ENCODE measurements around the gene DCAF12L2. TPM values are rescaled to one million over a fixed set of nuclear protein-coding genes. Genes with fewer than 3 reads are reported as not detected.
"Not testable (repeated sequence)": the region's sequence is repeated elsewhere in the genome, so short reads cannot be mapped to it uniquely, and the experiment has no call there.

Gene DCAF12L2
- total RNA-seq: not detected

DNA sequence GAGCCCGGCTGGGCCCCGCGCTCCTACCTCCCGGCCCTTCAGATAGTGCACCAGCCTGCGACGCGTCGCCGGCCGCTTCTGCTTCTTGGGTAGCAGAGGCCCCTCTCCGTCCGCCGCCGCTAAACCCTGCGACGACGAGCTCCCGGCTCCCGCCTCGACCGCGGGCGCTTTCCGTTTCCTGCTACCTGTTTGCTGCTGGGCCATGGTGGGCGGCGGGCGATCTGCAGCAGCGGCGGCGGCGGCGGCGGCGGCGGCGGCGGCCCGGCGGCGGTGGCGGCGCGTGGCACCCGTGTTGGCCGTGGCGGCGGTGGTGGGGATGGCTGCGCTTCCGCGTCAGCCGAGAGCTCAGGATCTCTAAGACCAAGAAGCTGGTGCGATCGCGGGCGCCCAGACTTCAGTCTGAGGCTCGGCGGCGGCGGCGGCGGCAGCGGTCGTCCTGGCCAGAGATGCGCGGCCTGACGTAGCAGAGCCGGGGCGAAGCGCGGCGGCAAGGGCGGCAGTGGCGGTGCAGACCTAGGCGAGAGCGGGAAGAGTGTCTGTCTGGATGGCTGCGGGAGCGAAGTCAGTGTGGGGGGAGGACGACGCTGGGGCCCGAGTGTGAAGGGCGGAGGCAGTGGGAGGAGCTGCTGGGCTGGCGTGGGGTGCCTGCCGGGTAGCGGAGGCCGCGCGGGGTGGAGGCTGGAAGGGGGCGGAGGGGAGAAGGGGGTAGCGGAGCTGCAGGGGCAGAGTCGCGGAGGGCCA, at the start of gene DCAF12L2:
Gene DCAF12L2, minus strand, starts transcription at position 569 of the 741 bp plus-strand sequence. Its CDS starts 365 bp downstream, at position 204.
- H3K27ac Mint-ChIP-seq: no peak within 1 kb of the TSS
- H3K9me3 Mint-ChIP-seq: no peaks in the 10 kb centered on the region
- no peaks in the 10 kb centered on the region for H3K27me3 Mint-ChIP-seq
- H3K4me1 Mint-ChIP-seq: no peaks in the 10 kb centered on the region
- no peak within 1 kb of the TSS for H3K4me3 Mint-ChIP-seq
- no peak for ATAC-seq (replicated peaks)
- H3K36me3 Mint-ChIP-seq (ENCODE audit: low read depth): no peaks in the 10 kb centered on the region

DNA sequence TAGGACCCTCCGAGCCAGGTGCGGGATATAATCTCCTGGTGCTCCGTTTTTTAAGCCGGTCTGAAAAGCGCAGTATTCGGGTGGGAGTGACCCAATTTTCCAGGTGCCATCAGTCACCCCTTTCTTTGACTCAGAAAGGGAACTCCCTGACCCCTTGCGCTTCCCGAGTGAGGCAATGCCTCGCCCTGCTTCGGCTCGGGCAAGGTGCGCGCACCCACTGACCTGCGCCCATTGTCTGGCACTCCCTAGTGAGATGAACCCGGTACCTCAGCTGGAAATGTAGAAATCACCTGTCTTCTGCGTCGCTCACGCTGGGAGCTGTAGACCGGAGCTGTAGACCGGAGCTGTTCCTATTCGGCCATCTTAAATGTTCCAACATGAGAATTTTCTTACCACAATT, 24.8 kb upstream of the DCAF12L2 start:
- not testable (repeated sequence) for H3K27me3 Mint-ChIP-seq; H3K9me3 Mint-ChIP-seq; H3K4me1 Mint-ChIP-seq; ATAC-seq (replicated peaks); H3K27ac Mint-ChIP-seq; H3K36me3 Mint-ChIP-seq (ENCODE audit: low read depth); H3K4me3 Mint-ChIP-seq

DNA sequence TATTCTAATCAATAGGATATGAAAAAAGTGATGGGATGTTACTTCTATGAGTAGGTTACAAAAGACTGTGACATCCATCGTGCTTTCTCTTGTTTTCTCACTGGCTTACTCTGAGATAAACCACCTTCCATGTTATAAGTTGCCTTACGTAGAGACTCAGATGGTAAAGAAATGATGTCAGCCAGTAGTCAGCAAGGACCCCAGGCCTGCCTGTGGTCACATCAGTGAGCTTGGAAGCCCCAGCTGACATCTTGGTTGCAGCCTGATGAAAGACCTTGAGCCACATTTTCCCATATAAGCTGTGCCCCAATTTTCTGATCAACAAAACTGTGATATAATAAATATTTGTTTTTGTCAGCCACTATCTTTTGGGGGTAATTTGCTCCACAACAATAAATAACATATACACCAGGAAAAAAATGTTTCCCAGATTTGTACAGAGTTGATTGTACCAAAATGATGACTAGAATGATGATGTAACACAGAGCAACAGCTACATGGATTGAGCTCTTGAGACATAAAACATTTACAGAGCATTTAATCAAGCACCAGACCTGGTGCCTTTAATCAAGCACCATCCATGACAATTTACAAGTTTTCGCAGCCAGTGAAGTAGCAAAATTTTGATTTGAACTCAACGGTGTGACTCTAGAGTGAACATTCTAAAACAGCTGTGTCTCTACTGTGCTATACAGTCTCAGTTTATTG, 11.2 kb upstream of the DCAF12L2 start:
- no peak overlapping the region for H3K4me3 Mint-ChIP-seq
- no peaks in the 10 kb centered on the region for H3K4me1 Mint-ChIP-seq
- no peaks in the 10 kb centered on the region for H3K9me3 Mint-ChIP-seq
- H3K27me3 Mint-ChIP-seq: no peaks in the 10 kb centered on the region
- H3K27ac Mint-ChIP-seq: no peak overlapping the region
- no peak for ATAC-seq (replicated peaks)
- no peaks in the 10 kb centered on the region for H3K36me3 Mint-ChIP-seq (ENCODE audit: low read depth)

DNA sequence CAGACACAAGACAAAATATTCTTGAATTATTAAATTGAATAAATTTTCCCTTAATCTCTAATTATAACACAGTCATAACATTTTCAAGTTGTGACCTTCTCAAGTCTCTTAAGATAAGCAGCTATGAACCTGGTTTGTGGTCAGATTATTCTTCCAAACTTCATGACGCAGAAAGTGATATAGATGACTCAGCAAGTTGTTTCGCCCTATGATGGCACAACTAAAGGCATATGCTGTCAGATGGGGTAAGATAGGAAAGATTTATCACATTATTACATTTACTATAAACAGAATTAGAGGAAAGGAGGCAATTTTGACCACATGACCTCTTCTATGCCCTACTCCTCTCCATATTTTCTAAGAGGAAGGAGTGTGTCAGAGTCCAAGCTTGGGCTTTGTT, 4.6 kb upstream of the DCAF12L2 start:
- no peaks in the 10 kb centered on the region for H3K36me3 Mint-ChIP-seq (ENCODE audit: low read depth)
- no peaks in the 10 kb centered on the region for H3K9me3 Mint-ChIP-seq
- no peak overlapping the region for H3K27ac Mint-ChIP-seq
- no peaks in the 10 kb centered on the region for H3K27me3 Mint-ChIP-seq
- H3K4me3 Mint-ChIP-seq: no peak overlapping the region
- H3K4me1 Mint-ChIP-seq: no peaks in the 10 kb centered on the region
- ATAC-seq (replicated peaks): no peak

- no peak overlapping the region for H3K27ac Mint-ChIP-seq
- H3K4me3 Mint-ChIP-seq: no peak overlapping the region
- H3K36me3 Mint-ChIP-seq (ENCODE audit: low read depth): no peaks in the 10 kb centered on the region
- no peaks in the 10 kb centered on the region for H3K27me3 Mint-ChIP-seq
- no peak for ATAC-seq (replicated peaks)
- no peaks in the 10 kb centered on the region for H3K4me1 Mint-ChIP-seq
- H3K9me3 Mint-ChIP-seq: no peaks in the 10 kb centered on the region
These were observed 1.5 kb upstream of the DCAF12L2 start for GRCh38 chrX:126167560-126167959.

DNA sequence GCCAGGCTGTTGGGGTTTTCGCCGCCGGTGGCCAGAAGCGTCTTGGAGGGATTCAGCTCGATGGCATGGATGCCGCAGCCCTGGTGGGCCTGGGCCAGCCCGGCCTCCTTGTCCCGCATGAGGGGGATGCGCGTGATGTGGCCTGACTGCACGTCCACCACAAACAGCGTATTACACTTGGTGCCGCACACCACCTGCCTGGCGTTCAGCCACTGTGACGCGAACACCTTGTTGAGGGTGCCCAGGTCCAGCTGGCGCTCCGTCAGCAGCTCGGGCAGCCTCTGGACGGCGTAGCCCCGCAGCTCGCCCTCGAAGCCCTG, 728 bp downstream of the DCAF12L2 start:
- H3K4me1 Mint-ChIP-seq: no peaks in the 10 kb centered on the region
- ATAC-seq (replicated peaks): no peak
- no peak overlapping the region for H3K27ac Mint-ChIP-seq
- no peaks in the 10 kb centered on the region for H3K9me3 Mint-ChIP-seq
- no peaks in the 10 kb centered on the region for H3K36me3 Mint-ChIP-seq (ENCODE audit: low read depth)
- no peaks in the 10 kb centered on the region for H3K27me3 Mint-ChIP-seq
- H3K4me3 Mint-ChIP-seq: no peak overlapping the region

- ATAC-seq (replicated peaks): no peak
- H3K36me3 Mint-ChIP-seq (ENCODE audit: low read depth): no peaks in the 10 kb centered on the region
- no peaks in the 10 kb centered on the region for H3K27me3 Mint-ChIP-seq
- no peaks in the 10 kb centered on the region for H3K4me1 Mint-ChIP-seq
- no peaks in the 10 kb centered on the region for H3K9me3 Mint-ChIP-seq
- H3K4me3 Mint-ChIP-seq: no peak overlapping the region
- H3K27ac Mint-ChIP-seq: no peak overlapping the region
These were observed 1.2 kb downstream of the DCAF12L2 start for GRCh38 chrX:126164689-126165400.

GRCh38 chrX:126164226-126164625, 1.9 kb downstream of the DCAF12L2 start:
- Mint-ChIP-seq H3K9me3 (no peaks in the 10 kb centered on the region), H3K4me3 (no peak overlapping the region), H3K27ac (no peak overlapping the region), H3K36me3 (ENCODE audit: low read depth) (no peaks in the 10 kb centered on the region), H3K27me3 (no peaks in the 10 kb centered on the region), H3K4me1 (no peaks in the 10 kb centered on the region)
- ATAC-seq (replicated peaks): no peak

GRCh38 chrX:126141014-126141413, 25.1 kb downstream of the DCAF12L2 start:
- no peak overlapping the region for H3K4me3 Mint-ChIP-seq
- no peaks in the 10 kb centered on the region for H3K9me3 Mint-ChIP-seq

DNA sequence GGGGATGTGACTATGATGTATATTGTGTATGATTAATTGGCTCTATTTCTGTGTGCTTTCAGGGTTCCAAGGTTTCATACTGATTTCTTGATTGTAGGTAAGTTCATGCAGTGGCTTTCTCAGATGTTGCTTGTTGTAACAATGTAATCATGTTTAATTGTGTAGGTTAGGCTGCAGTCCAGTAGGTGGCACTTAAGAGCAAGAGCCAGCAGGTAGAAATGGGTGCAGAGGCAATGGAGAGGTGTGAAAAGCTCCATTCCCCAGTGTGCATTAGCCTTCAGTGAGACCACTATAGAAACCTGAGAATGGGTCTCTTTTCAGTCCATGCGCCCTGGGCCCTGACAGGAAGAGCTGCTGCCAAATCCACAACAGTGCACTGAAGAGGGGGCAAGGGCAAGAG, 28.2 kb downstream of the DCAF12L2 start:
- no peaks in the 10 kb centered on the region for H3K27me3 Mint-ChIP-seq
- no peaks in the 10 kb centered on the region for H3K4me1 Mint-ChIP-seq
- no peak for ATAC-seq (replicated peaks)
- no peaks in the 10 kb centered on the region for H3K36me3 Mint-ChIP-seq (ENCODE audit: low read depth)
- no peak overlapping the region for H3K27ac Mint-ChIP-seq
- H3K4me3 Mint-ChIP-seq: no peak overlapping the region
- no peaks in the 10 kb centered on the region for H3K9me3 Mint-ChIP-seq

More at GRCh38 chrX:126141014-126141413, 25.1 kb downstream of the DCAF12L2 start:
- ATAC-seq (replicated peaks): no peak
- no peaks in the 10 kb centered on the region for H3K4me1 Mint-ChIP-seq
- H3K27me3 Mint-ChIP-seq: no peaks in the 10 kb centered on the region
- H3K36me3 Mint-ChIP-seq (ENCODE audit: low read depth): no peaks in the 10 kb centered on the region
- H3K27ac Mint-ChIP-seq: no peak overlapping the region

DNA sequence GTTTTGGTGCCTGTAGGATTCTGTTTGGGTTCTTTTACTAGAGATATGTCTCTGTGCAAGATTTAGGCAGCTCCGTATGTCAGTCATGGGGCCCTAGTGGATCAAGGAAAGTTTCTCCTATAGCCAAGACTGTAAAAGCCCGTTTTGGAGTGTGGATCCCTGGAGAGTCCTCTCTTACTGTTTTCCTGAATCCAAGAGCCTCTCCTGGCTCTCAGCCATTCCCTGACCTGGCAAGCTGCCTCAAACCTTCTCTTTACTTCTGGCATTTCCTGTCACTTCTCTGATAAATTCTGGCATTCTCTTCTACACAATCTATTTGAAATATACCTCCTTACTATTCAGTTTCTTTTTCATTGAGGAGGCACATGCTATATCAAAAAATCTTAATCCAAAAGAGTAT, 41.4 kb downstream of the DCAF12L2 start:
- Mint-ChIP-seq H3K4me3 (no peak overlapping the region), H3K27ac (no peak overlapping the region), H3K36me3 (ENCODE audit: low read depth) (no peaks in the 10 kb centered on the region), H3K27me3 (no peaks in the 10 kb centered on the region), H3K4me1 (no peaks in the 10 kb centered on the region), H3K9me3 (no peaks in the 10 kb centered on the region)
- no peak for ATAC-seq (replicated peaks)

Measured in activated T-helper 17 cell treated with anti-CD3 and anti-CD28 coated beads, Interleukin-2, amount 50 U/mL, for 72 hours (primary cell).